Left cardiac atrium (tissue), 4 donors: Measurements from ENCODE around the gene CUL1. TPM values are rescaled to one million over a fixed set of nuclear protein-coding genes. Genes with fewer than 3 reads are reported as not detected.
A peak's percentile ranks its signal among the peaks of the same experiment; 100 is the strongest.

Experiments used
- ATAC-seq, 2 donors: fragments of 200-7000 bp; cut with Tn5 transposase; one replicate each; pipeline ENCODE4 v1.9.1; 2020; ENCODE audit warnings: mild to moderate bottlenecking in 2 of 2, moderate library complexity in 2 of 2
- DNase-seq: peaks from one replicate; pipeline ENCODE4 v3.0.0-alpha.2; 2020
- intact Hi-C, 2 donors: fragments of 100-400 bp; cut with DNase I; formaldehyde crosslinking; loops; one replicate each; pipeline versions ENCODE4 v1.14.1 to v1.15.1; 2022 to 2023
- total RNA-seq, 2 donors: library from RNA; stranded (reverse); fragmentation: NEBNext Ultra II Directional; extraction: Animal tissue kit (Norgen Biotek cat#: 25700); gene quantifications; one replicate each; pipeline ENCODE4 v1.2.1, GENCODE V29; 2021
- donor health status: DM: no; HTN: yes; CAD: no.
- donor health status: DM: no; HTN: yes; CAD: no; lungs with severe emphysema.
- donor health status: DM: yes; HTN: yes; CAD: no.
- donor health status: Dilated cardiomyopathy.

Gene CUL1
- total RNA-seq, 2 donors from 2014 or later = 40.8 to 52.2 TPM

DNA sequence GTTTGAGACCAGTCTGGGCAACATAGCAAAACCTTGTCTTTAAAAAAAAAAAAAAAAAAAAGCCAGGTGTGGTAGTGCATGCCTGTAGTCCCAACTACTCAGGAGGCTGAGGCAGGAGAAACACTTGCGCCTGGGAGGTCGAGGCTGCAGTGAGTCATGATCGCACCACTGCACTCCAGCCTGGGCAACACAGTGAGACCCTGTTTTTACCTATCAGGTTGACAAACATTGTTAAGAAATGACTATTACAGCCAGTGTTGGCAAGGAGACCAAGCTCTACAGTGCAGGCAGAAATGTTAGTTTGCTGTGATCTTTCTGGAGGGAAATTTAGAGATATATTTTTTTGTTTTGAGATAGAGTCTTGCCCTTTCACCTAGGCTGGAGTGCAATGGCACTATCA, 37.3 kb downstream of the CUL1 start:
- intact Hi-C loops = no loop called here
- ATAC-seq (no peak), DNase-seq (no peak)

- DNase-seq = no peak
- intact Hi-C loops = no loop called here
- ATAC-seq = no peak
Measured at GRCh38 chr7:148738737-148739535, 40.2 kb downstream of the CUL1 start.

GRCh38 chr7:148746135-148746534, 47.4 kb downstream of the CUL1 start:
- intact Hi-C loops = no loop called here
- DNase-seq (no peak), ATAC-seq (no peak)

DNA sequence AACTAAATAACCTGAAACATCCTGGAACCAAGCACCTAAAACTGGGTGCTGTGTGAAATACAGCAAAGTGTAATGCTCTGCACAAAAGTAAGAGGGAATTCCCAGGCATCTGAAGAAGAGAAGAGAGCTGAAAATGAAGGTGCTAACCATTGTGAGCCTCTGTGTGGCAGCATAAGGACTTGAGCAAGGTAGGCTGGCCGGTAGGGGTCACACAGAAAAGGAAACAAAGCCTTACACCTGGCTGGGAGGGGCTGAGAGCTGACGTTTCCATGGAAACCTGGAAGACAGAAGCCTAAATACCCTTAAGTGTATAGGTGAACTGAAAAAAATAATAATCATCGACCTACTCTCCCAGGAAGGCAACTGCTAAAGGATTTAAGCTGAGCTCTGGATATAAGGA, 48.6 kb downstream of the CUL1 start:
- no peak for ATAC-seq
- no peak for DNase-seq
- intact Hi-C loops = no loop called here

DNA sequence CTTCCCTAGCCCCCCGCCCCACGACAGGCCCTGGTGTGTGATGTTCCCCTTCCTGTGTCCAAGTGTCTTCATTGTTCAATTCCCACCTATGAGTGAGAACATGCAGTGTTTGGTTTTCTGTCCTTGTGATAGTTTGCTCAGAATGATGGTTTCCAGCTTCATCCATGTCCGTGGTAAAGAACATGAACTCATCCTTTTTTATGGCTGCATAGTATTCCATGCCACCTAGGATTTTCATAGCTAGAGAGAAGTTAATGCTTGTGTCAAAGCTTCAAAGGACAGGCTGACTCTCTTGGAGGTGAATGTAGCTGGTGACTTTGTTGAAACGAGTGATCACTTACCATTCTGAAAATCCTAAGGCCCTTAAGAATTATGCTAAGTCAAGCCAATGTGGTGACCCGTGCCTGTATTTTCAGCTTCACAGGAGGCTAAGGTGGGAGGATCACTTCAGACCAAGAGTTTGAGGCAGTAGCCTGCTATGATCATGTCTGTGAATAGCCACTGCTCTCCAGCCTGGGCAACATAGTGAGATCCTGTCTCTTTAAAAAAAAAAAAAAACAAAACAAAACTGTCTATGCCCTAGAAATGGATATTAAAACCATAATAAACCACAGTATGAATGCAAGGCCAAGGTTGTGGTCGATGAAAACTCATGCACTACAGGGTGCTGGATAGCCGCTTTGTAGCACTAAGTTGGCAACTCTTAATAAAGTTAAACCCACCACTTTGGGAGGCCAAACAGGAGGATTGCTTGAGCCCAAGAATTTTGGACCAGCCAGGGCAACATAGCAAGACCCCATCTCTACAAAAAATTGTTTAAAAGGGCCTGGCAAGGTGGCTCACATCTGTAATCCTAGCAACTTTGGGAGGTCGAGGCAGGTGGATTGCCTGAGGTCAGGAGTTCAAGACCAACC, 52.0 kb downstream of the CUL1 start:
- no peak for DNase-seq
- intact Hi-C loops = no loop called here
- ATAC-seq = no peak

- intact Hi-C loops = no loop called here
Measured at GRCh38 chr7:148753224-148753623, 54.5 kb downstream of the CUL1 start.

GRCh38 chr7:148754912-148755311, 56.2 kb downstream of the CUL1 start:
- intact Hi-C loops = no loop called here
- ATAC-seq (no peak), DNase-seq (no peak)

More at GRCh38 chr7:148753224-148753623, 54.5 kb downstream of the CUL1 start:
- DNase-seq (no peak), ATAC-seq (no peak)

DNA sequence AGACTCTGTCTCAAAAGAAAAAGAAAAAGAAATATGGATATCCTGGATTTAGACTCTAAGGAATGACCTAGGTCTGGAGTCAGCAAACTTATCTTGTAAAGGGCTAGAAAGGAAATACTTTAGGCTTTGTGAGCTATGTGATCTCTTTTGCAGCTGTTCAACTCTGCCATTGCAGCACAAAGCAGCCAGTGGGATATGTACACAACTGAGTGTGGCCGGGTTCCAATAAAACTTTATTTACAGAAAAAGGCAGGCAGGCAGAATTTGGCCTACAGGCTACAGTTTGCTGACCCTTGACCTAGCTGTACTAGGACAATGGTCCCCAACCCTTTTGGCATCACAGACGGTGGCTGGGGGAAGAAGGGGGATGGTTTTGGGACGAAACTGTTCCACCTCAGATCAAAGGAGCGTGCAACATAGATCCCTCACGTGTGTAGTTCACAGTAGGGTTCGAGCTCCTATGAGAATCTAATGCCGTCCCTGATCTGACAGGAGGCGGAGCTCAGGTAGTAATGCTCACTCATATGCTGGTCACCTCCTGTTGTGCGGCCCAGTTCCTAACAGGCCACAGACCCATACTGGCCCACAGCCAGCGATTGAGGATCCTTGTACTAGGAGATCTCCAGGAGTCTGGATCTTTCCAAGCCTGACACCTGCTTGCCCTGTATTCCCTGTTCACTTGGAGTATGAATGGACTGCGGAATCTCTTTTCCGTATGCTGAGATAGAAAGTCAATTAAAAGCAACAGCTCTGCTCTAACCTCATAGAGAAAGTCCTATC, 63.0 kb downstream of the CUL1 start:
- intact Hi-C loops = no loop called here
- DNase-seq (no peak), ATAC-seq (no peak)

- no peak for DNase-seq
- intact Hi-C loops = no loop called here
- no peak for ATAC-seq
Measured at GRCh38 chr7:148763622-148764021, 64.9 kb downstream of the CUL1 start.

GRCh38 chr7:148770004-148770403, 71.3 kb downstream of the CUL1 start:
- DNase-seq (no peak), ATAC-seq (no peak)
- intact Hi-C loops = loop anchor here in 1 of 2 donors (10.0 kb wide), 1 partner anchor 65 kb away; no protein-coding TSS in a partner anchor

GRCh38 chr7:148772297-148773089, 73.8 kb downstream of the CUL1 start:
- intact Hi-C loops = loop anchor here in 1 of 2 donors (10.0 kb wide), 1 partner anchor 68 kb away; no protein-coding TSS in a partner anchor
- ATAC-seq = peak in 1 of 2 donors; percentile 30
- no peak for DNase-seq

- intact Hi-C loops = loop anchor here in 1 of 2 donors (10.0 kb wide), 1 partner anchor 69 kb away; no protein-coding TSS in a partner anchor
- ATAC-seq = no peak
- DNase-seq = no peak
Measured at GRCh38 chr7:148773334-148773733, 74.6 kb downstream of the CUL1 start.

GRCh38 chr7:148774471-148774870, 75.8 kb downstream of the CUL1 start:
- intact Hi-C loops = loop anchor here in 1 of 2 donors (10.0 kb wide), 1 partner anchor 70 kb away; no protein-coding TSS in a partner anchor
- no peak for ATAC-seq

GRCh38 chr7:148782757-148783456, 84.2 kb downstream of the CUL1 start:
- ATAC-seq = no peak
- intact Hi-C loops = no loop called here

More at GRCh38 chr7:148774471-148774870, 75.8 kb downstream of the CUL1 start:
- no peak for DNase-seq

DNA sequence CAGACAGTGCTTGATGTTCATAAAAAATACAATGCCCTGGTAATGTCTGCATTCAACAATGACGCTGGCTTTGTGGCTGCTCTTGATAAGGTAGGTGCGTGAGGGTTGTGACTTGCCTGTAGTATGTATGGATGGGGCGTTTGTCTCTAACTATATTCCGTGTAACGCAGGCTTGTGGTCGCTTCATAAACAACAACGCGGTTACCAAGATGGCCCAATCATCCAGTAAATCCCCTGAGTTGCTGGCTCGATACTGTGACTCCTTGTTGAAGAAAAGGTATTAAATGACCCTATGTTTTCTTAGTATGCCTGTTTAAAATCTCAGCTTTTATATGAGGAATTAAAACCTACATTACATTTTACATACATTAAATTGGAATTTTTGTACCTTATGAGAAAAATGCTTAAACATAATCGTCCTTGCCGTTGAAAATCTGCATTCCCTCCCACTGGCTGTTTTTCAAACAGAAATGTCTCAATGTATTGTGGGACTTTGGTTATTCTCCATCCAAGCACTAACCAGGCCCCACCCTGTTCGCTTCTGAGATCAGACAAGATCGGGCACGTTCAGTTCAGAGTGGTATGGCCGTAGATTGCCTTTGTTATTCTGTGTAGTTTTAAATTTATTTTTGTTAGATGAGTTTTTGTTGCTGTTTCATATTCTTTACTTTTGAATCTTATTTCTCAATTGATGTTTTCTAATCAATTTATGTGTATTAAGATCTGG, 85.3 kb downstream of the CUL1 start:
- ATAC-seq (no peak), DNase-seq (no peak)
- intact Hi-C loops = no loop called here

More at GRCh38 chr7:148782757-148783456, 84.2 kb downstream of the CUL1 start:
- no peak for DNase-seq

- DNase-seq (no peak), ATAC-seq (peak; percentile 83 to 86)
- intact Hi-C loops = no loop called here
Measured at GRCh38 chr7:148787571-148788295, 89.0 kb downstream of the CUL1 start.
